Smooth muscle cell of the coronary artery (primary cell): ENCODE measurements around the gene LPAR3. TPM values are rescaled to one million over a fixed set of nuclear protein-coding genes. Genes with fewer than 3 reads are reported as not detected.

Source experiments
- total RNA-seq: library from RNA; depleted of rRNA; stranded (reverse); fragments of >200 nt; gene quantifications from 2 replicates; pipeline ENCODE4 v1.2.3, GENCODE V29; 2014; ENCODE audit warnings: low replicate concordance

LPAR3 gene
- 0.45 and 10.2 TPM in 2 replicates for total RNA-seq

GRCh38 chr1:84892705-84893618 is at the start of gene LPAR3:
Gene LPAR3 (minus strand): TSS chr1:84893206. CDS start chr1:84866120, 27,086 bp downstream.

Other genes starting within 250 kb of the LPAR3 start
- gene SSX2IP, start 202.7 kb downstream of the LPAR3 start, total RNA-seq: 4.9 and 14.6 TPM in 2 replicates
- under 0.01 and 0.59 TPM in 2 replicates for gene MCOLN2, start 103.9 kb upstream of the LPAR3 start, total RNA-seq
- gene MCOLN3, start 155.3 kb upstream of the LPAR3 start, total RNA-seq: under 0.01 and 0.59 TPM in 2 replicates